Astrocyte (in vitro differentiated cells and primary cell): ENCODE measurements around the gene INPP5A.

Source experiments
- EZH2 ChIP-seq: IDR thresholded peaks from 2 replicates; pipeline ENCODE4 v1.6.1; 2012; ENCODE audit warnings: mild to moderate bottlenecking, low read length, inconsistent platforms; ENCODE audit not compliant: insufficient read depth
- TF ChIP-seq, protein P1 (sequence below): IDR thresholded peaks from 2 replicates; pipeline ENCODE4 v1.5.1; 2011; ENCODE audit warnings: low read depth, mild to moderate bottlenecking, inconsistent platforms, low read length, moderate library complexity; ENCODE audit not compliant: insufficient read depth

DNA sequence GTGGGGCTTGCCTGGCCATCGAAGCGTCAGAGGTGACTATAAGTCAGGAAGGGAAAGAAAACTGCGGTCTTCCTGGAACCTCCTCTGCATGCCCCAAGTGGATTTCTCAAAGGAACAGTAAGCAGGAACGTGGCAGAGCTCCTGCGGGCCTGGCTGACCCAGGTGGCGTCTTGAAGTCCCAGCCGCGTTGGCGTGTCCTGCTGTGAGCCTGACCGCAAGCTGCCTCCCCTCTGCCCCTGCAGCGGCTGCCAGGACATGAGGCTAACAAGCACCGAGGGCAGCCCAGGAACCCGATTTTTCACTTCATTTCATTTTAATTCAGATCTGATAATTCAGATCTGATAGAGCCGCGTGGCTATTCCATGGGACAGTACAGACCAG lies 193.0 kb downstream of the INPP5A start:
- no peak for TF ChIP-seq EZH2
- TF ChIP-seq, protein P1, sequence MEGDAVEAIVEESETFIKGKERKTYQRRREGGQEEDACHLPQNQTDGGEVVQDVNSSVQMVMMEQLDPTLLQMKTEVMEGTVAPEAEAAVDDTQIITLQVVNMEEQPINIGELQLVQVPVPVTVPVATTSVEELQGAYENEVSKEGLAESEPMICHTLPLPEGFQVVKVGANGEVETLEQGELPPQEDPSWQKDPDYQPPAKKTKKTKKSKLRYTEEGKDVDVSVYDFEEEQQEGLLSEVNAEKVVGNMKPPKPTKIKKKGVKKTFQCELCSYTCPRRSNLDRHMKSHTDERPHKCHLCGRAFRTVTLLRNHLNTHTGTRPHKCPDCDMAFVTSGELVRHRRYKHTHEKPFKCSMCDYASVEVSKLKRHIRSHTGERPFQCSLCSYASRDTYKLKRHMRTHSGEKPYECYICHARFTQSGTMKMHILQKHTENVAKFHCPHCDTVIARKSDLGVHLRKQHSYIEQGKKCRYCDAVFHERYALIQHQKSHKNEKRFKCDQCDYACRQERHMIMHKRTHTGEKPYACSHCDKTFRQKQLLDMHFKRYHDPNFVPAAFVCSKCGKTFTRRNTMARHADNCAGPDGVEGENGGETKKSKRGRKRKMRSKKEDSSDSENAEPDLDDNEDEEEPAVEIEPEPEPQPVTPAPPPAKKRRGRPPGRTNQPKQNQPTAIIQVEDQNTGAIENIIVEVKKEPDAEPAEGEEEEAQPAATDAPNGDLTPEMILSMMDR = no peak
